ENCODE data around the gene FAM174C.

The FAM174C gene

GRCh38 chr19:1275260-1275975 lies at the start of gene FAM174C:
Gene FAM174C, plus strand, starts transcription at chr19:1275530. Its CDS starts 20 bp downstream, at chr19:1275550.
- peak; percentile 95 for DNase-seq (ENCODE audit: low read depth)

DNA sequence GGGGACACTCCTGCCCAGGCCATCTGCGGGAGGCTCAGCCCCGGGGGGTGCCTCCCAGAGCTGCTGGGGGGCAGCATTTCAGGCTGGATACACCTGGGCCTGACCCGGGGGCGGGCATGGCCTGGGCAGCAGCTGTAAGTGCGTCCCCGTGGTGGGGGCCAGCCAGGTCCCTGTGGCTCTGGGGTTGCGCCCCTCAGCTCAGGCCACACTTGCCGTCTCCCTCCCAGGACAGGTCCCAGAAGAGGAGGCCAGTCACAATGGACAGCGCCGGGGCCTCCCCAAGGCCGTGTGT lies 49.2 kb upstream of the FAM174C start:
- DNase-seq (ENCODE audit: low read depth): no peak

- no peak for DNase-seq (ENCODE audit: low read depth)
Observed at GRCh38 chr19:1226522-1227303, 48.6 kb upstream of the FAM174C start.

DNA sequence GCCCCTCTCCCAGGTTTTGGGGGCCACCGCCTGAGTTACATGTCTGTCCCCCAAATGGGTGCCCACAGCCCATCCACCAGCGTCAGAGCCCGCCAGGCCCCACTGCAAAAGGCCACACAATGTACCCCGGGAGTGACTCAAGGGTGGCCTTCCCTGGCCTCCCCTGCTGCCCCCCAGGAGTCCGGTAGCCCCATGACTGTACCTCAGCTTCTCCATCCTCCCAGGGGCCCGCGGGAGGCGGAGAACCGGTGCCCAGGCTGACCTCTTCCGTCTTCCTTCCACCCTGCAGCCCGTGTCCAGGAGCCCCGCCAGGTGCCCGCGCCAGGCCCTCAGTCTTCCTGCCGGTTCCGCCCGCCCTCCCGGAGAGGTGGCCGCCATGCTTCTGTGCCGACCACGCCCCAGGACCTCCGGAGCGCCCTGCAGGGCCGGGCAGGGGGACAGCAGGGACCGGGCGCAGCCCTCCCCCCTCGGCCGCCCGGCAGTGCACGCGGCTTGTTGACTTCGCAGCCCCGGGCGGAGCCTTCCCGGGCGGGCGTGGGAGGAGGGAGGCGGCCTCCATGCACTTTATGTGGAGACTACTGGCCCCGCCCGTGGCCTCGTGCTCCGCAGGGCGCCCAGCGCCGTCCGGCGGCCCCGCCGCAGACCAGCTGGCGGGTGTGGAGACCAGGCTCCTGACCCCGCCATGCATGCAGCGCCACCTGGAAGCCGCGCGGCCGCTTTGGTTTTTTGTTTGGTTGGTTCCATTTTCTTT lies 47.9 kb upstream of the FAM174C start:
- no peak for DNase-seq (ENCODE audit: low read depth)

DNA sequence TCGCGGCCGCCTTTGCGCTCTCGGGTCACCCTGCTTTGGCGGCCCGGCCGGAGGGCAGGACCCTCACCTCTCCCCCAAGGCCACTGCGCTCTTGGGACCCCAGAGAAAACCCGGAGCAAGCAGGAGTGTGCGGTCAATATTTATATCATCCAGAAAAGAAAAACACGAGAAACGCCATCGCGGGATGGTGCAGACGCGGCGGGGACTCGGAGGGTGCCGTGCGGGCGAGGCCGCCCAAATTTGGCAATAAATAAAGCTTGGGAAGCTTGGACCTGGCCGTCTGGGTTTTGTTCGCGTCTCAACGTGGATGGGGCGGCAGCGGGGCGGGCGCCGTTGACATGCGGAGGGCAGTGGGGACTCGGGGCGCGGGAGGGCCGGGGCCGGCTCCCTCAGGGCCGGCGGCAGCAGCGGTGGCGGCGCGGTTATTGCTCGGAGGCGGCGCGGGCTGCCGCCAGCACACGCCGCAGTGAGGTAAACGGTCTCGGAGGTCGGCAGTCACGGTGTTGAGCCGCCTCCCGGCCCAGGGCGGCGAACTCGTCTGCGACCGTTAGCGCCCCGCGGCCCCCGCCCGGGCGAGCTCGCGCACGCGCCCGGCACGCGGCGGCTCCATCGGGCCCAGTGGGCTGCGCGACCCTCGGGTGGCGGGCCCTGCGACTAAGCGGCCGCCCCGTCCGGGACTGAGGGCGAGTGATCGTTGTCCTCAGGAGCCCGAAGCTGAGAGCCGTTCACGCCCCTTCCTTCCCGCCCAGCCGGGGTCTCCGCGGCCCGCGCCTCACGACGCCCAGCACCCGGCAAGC lies 47.0 kb upstream of the FAM174C start:
- no peak for DNase-seq (ENCODE audit: low read depth)

DNA sequence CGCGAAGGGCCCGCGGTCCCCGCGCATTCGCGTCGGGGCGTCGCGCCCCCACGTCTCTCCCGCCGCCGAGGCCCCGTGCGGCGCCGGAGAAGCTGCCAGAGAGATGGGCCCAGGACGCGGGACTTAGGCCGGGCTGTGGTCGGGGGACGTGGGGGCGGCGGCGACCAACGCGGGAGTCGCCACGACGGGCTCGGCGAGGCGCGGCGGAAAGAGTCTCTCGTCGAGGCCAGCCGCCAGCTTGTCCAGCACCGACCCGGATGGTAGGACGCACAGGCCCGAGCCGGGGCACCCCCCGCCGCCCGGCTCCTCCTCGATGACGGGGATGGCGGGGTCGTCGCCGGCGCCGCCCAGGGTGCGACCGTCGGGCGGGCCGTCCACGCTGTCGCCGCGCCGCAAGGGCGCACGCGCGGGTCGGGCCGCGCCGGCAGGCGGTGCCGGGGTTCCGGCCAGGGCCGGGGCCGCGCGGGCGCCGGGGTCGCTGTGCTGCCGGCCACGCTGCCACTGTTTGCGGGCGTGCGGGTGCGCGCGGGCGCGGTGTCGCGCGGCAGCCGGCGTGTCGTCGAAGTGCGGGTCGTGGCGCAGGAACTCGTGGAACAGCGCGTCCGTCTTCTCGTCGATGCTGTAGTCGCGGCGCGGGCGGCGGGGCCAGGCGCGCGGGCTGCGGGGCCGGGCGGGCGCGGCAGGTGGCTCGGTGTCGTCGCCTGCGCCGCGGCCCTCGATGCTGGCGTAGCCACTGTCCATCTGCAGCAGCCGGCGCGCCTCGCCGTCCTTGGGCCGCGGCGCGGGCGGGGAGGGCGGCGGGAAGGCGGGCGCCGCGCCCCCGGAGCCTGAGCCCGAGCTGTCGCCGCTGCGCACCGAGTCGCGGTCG lies 46.0 kb upstream of the FAM174C start:
- DNase-seq (ENCODE audit: low read depth): no peak

DNA sequence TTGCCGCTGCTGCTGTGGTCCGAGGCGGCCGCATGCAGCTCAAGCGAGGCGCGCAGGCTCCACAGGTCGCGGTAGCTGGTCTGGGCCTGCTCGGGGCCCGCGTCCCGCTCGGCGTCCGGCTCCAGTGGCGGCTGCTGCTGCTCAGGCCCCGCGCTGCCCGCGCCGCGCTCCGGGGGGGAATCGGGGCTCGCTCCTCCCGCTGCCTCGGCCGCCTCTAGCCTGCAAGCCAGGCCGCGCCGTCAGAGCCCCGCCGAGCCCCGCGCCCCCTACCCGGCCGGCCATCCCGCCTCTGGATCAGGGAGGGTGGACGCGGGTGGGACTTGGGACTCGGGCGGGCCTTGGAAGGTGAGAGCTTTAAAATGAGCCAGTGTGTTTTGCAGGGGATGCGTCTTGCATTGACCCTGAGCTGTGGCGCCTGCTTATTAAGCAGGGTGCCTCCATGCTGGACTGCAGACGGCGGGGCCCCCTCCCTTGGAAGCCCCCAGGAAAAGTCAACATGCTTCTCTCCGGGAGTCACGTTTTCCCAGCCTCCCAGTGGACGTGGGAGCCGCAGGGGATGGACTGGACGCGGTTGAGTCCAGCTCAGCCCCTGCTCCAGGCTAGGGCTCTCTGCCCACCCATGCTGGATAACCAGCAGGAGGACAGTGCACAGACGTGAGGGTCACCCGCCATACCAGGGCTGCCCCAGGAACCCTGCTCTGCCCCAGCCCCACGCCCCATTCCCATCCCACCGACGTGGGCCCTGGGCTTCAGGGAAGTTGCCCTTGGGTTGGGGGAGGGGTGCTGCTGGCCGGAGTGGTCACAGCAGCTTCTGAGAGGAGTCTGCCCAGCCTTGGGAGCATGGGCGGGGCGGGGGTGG lies 45.2 kb upstream of the FAM174C start:
- no peak for DNase-seq (ENCODE audit: low read depth)

- DNase-seq (ENCODE audit: low read depth): no peak
Observed at GRCh38 chr19:1230783-1231489, 44.4 kb upstream of the FAM174C start.

GRCh38 chr19:1231729-1232637 lies 43.3 kb upstream of the FAM174C start:
- DNase-seq (ENCODE audit: low read depth): no peak

DNA sequence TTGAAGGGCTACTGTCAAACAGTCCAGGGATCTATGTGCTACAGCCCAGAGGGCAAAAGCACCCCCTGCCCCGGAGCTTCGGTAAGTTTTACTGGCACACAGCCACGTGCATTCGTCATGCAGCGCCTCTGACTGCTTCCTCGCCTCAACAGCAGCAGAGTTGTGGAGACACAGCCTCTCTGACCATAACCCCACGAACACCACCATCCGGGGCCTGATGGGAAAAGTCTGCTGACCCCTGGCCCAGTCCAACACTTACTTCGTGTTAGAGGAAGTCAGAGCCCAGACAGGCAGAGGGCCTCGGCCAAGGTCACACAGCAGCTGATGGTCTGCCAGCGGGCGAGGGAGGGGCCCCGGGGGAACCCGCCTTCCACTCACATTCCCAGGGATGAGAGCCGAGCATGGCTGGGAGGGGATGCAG lies 42.7 kb upstream of the FAM174C start:
- DNase-seq (ENCODE audit: low read depth): no peak

- no peak for DNase-seq (ENCODE audit: low read depth)
Observed at GRCh38 chr19:1233115-1233667, 42.1 kb upstream of the FAM174C start.

- no peak for DNase-seq (ENCODE audit: low read depth)
Observed at GRCh38 chr19:1234051-1234954, 41.0 kb upstream of the FAM174C start.

GRCh38 chr19:1234955-1235380 lies 40.4 kb upstream of the FAM174C start:
- DNase-seq (ENCODE audit: low read depth): no peak

GRCh38 chr19:1235625-1236538 lies 39.4 kb upstream of the FAM174C start:
- DNase-seq (ENCODE audit: low read depth): no peak

- DNase-seq (ENCODE audit: low read depth): no peak
Observed at GRCh38 chr19:1236576-1236975, 38.8 kb upstream of the FAM174C start.
